ENCODE data around the gene RALGAPA2. TPM values are rescaled to one million over a fixed set of nuclear protein-coding genes. Genes with fewer than 3 reads are reported as not detected.

The RALGAPA2 gene
- total and polyA plus RNA-seq, 2 experiments from 2014 or later, result 13.1 to 43.4 TPM

DNA sequence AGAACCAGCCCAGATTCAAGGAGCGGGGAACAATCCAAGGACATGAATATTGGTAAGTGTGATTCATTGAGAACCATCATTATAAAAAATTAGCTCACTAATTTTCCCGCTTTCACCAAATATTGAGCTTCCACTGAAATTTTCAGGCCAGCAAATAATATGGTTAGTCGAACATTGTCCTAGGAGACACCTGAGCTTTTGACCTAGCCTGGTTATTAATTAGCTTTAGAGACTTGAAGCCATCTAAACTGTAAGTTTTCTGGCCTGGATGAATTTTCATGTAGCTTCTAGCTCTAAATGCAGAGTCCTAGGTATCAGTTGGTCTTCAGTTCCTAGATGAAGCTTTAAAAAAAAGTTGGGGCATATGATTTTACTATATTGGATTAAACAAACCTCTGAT lies 17.1 kb upstream of the RALGAPA2 start:
- H3K79me2 ChIP-seq (replicated peaks; ENCODE audit: insufficient read depth), result no peaks in the 10 kb centered on the region
- no peak for DNase-seq (ENCODE audit: low spot score)
- 0 out of 2 replicates have a peak, but pooled peaks cover 2% of the 10 kb centered on the region for H3K9me2 ChIP-seq (ENCODE audit: insufficient read depth)
- Mint-ChIP-seq H3K9me3 (no peaks in the 10 kb centered on the region), H3K4me1 (peaks cover 7% of the 10 kb centered on the region), H3K27ac (no peak overlapping the region), H3K4me3 (no peak overlapping the region), H3K27me3 (ENCODE audit: insufficient read depth, low read depth, poor library complexity) (peaks cover 4% of the 10 kb centered on the region), H3K36me3 (ENCODE audit: low read depth) (no peaks in the 10 kb centered on the region)
- H3K4me2 ChIP-seq, result no peak overlapping the region
- H4K20me1 ChIP-seq (replicated peaks; ENCODE audit: insufficient read depth), result no peaks in the 10 kb centered on the region
- H2AFZ ChIP-seq, result no peak overlapping the region
- no peak overlapping the region for H3K4me3 ChIP-seq
- TF ChIP-seq NANOG (IDR thresholded peaks at IDR 0.05; ENCODE audit: borderline replicate concordance) (no peak), ZNF462 (CRISPR knock-in tag; IDR thresholded peaks at IDR 0.05) (no peak), EZH2 (IDR thresholded peaks at IDR 0.05; ENCODE audit: low read depth, unreplicated experiment) (no peak), ZNF331 (CRISPR knock-in tag; IDR thresholded peaks at IDR 0.05; ENCODE audit: low read depth) (no peak), ZNF114 (CRISPR knock-in tag; IDR thresholded peaks at IDR 0.05) (no peak), STAT1 (IDR thresholded peaks at IDR 0.05; ENCODE audit: unreplicated experiment) (no peak), JUNB (IDR thresholded peaks at IDR 0.05; ENCODE audit: unreplicated experiment) (no peak), EZH2phosphoT487 (IDR thresholded peaks at IDR 0.05; ENCODE audit: unreplicated experiment) (no peak), POLR2AphosphoS5 (IDR thresholded peaks at IDR 0.05; ENCODE audit: low read depth) (no peak)
- TF ChIP-seq, protein P1, sequence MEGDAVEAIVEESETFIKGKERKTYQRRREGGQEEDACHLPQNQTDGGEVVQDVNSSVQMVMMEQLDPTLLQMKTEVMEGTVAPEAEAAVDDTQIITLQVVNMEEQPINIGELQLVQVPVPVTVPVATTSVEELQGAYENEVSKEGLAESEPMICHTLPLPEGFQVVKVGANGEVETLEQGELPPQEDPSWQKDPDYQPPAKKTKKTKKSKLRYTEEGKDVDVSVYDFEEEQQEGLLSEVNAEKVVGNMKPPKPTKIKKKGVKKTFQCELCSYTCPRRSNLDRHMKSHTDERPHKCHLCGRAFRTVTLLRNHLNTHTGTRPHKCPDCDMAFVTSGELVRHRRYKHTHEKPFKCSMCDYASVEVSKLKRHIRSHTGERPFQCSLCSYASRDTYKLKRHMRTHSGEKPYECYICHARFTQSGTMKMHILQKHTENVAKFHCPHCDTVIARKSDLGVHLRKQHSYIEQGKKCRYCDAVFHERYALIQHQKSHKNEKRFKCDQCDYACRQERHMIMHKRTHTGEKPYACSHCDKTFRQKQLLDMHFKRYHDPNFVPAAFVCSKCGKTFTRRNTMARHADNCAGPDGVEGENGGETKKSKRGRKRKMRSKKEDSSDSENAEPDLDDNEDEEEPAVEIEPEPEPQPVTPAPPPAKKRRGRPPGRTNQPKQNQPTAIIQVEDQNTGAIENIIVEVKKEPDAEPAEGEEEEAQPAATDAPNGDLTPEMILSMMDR (conservative IDR thresholded peaks at IDR 0.05; ENCODE audit: low read depth in 2 of 2), result no peak
- TF ChIP-seq, protein P2, sequence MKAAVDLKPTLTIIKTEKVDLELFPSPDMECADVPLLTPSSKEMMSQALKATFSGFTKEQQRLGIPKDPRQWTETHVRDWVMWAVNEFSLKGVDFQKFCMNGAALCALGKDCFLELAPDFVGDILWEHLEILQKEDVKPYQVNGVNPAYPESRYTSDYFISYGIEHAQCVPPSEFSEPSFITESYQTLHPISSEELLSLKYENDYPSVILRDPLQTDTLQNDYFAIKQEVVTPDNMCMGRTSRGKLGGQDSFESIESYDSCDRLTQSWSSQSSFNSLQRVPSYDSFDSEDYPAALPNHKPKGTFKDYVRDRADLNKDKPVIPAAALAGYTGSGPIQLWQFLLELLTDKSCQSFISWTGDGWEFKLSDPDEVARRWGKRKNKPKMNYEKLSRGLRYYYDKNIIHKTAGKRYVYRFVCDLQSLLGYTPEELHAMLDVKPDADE (IDR thresholded peaks at IDR 0.05), result no peak
- no peak for ATAC-seq
- no peaks in the 10 kb centered on the region for H3F3A ChIP-seq (replicated peaks; ENCODE audit: low read depth)
- no peak overlapping the region for H3K27ac ChIP-seq (ENCODE audit: low read depth)
- H3K4me1 ChIP-seq (ENCODE audit: insufficient read depth), result peaks cover 3% of the 10 kb centered on the region
- no peaks in the 10 kb centered on the region for H3K36me3 ChIP-seq (ENCODE audit: insufficient read depth)
- H3K27me3 ChIP-seq (ENCODE audit: insufficient read depth), result no peaks in the 10 kb centered on the region
